ENCODE data around the gene ADSL.

DNA sequence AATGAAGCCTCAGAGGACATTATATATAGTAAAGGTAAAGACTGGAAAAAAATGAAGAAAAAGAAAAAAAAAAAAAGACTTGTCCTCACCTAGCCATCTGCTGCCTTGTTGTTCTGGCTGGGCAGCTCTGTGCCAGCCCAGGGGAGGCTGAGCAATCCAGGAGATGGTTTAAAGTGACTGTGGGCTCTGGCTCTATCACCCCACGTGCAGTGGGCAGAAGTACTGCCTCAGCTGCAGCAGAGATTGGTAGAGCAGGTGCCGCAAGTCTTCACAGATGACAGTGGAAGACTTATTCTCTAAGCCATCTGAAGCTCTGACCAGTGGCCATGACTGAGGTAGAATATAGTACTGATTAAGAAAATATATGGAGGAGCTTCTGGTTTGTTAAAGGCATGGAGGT lies 86.3 kb downstream of the ADSL start:
- TF ChIP-seq, protein P1, sequence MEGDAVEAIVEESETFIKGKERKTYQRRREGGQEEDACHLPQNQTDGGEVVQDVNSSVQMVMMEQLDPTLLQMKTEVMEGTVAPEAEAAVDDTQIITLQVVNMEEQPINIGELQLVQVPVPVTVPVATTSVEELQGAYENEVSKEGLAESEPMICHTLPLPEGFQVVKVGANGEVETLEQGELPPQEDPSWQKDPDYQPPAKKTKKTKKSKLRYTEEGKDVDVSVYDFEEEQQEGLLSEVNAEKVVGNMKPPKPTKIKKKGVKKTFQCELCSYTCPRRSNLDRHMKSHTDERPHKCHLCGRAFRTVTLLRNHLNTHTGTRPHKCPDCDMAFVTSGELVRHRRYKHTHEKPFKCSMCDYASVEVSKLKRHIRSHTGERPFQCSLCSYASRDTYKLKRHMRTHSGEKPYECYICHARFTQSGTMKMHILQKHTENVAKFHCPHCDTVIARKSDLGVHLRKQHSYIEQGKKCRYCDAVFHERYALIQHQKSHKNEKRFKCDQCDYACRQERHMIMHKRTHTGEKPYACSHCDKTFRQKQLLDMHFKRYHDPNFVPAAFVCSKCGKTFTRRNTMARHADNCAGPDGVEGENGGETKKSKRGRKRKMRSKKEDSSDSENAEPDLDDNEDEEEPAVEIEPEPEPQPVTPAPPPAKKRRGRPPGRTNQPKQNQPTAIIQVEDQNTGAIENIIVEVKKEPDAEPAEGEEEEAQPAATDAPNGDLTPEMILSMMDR (IDR thresholded peaks at IDR 0.05) = no peak
- TF ChIP-seq POLR2A (IDR thresholded peaks at IDR 0.05) (no peak), POLR2AphosphoS5 (IDR thresholded peaks at IDR 0.05) (no peak)
